Neural progenitor cell (in vitro differentiated cells): ENCODE data around the gene CEP164.

Source experiments
- EZH2 ChIP-seq: fragments of 200-600 bp; sonication (generic); IDR thresholded peaks from 2 replicates; pipeline ENCODE4 v1.6.1; 2017; ENCODE audit warnings: antibody characterized with exemption, mild to moderate bottlenecking, moderate library complexity
- EZH2phosphoT487 ChIP-seq: fragments of 200-600 bp; sonication (generic); IDR thresholded peaks from 2 replicates; pipeline ENCODE4 v1.6.1; 2017; ENCODE audit warnings: antibody characterized with exemption
- TF ChIP-seq, protein P1 (sequence below): fragments of 200-600 bp; sonication (generic); IDR thresholded peaks from 2 replicates; pipeline ENCODE4 v1.5.1; 2017; ENCODE audit warnings: antibody characterized with exemption, mild to moderate bottlenecking

DNA sequence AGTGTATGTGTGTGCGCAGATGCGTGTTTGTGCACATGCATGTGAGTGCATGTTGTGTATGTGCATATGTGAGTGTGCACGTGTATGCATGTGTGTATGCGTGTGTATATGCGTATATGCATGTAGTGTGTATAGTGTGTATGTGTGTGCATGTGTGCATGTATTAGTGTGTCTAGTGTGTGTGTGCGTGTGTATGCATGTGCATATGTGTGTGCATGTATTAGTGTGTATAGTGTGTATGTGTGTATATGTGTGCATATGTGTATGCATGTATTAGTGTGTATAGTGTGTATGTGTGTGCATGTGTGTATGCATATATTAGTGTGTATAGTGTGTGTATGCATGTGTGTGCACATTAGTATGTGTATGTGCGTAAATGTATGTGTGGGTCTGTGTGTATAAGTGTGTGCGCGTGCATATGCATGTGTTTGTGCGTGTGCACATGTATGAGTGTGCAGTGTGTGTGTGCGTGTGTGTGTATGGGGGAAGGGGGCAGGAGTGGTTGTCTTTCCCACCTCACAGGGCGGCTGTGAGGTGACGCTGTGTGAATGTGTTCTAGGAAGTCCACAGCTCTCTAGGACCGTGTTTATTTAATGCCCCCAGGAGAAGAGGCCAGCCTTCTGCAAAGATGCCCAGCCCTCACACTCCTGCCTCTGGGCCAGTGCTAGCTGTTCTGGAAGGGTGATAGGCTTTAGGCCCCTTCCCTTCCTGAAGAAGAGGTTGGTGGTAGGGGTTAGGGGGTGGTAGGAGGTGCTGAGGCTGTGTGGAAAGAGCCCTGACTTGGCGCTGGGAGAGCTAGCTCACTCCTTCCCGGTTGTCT lies 114.6 kb downstream of the CEP164 start:
- TF ChIP-seq EZH2 (no peak), EZH2phosphoT487 (no peak)
- TF ChIP-seq, protein P1, sequence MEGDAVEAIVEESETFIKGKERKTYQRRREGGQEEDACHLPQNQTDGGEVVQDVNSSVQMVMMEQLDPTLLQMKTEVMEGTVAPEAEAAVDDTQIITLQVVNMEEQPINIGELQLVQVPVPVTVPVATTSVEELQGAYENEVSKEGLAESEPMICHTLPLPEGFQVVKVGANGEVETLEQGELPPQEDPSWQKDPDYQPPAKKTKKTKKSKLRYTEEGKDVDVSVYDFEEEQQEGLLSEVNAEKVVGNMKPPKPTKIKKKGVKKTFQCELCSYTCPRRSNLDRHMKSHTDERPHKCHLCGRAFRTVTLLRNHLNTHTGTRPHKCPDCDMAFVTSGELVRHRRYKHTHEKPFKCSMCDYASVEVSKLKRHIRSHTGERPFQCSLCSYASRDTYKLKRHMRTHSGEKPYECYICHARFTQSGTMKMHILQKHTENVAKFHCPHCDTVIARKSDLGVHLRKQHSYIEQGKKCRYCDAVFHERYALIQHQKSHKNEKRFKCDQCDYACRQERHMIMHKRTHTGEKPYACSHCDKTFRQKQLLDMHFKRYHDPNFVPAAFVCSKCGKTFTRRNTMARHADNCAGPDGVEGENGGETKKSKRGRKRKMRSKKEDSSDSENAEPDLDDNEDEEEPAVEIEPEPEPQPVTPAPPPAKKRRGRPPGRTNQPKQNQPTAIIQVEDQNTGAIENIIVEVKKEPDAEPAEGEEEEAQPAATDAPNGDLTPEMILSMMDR: no peak
